ENCODE measurements around the gene IMP4.

Gene IMP4

GRCh38 chr2:130375291-130376266 lies 32.9 kb downstream of the IMP4 start:
- no peaks in the 10 kb centered on the region for H3K36me3 ChIP-seq (ENCODE audit: control insufficient read depth, insufficient read depth, low read length)
- H3K9me3 ChIP-seq (ENCODE audit: control insufficient read depth, low read length): no peaks in the 10 kb centered on the region
- H3K9ac ChIP-seq: no peak overlapping the region
- H3K27ac ChIP-seq: no peak overlapping the region
- no peak for TF ChIP-seq CTCF (IDR thresholded peaks at IDR 0.05)
- H3K4me2 ChIP-seq (ENCODE audit: low read length): no peak overlapping the region
- peaks cover 2% of the 10 kb centered on the region for H3K79me2 ChIP-seq
- H3K27me3 ChIP-seq (ENCODE audit: control insufficient read depth, insufficient read depth, low read length): no peaks in the 10 kb centered on the region
- peaks cover 7% of the 10 kb centered on the region for H3K4me1 ChIP-seq
- no peak overlapping the region for H2AFZ ChIP-seq
- H3K4me3 ChIP-seq (ENCODE audit: low read depth, low read length): no peak overlapping the region

DNA sequence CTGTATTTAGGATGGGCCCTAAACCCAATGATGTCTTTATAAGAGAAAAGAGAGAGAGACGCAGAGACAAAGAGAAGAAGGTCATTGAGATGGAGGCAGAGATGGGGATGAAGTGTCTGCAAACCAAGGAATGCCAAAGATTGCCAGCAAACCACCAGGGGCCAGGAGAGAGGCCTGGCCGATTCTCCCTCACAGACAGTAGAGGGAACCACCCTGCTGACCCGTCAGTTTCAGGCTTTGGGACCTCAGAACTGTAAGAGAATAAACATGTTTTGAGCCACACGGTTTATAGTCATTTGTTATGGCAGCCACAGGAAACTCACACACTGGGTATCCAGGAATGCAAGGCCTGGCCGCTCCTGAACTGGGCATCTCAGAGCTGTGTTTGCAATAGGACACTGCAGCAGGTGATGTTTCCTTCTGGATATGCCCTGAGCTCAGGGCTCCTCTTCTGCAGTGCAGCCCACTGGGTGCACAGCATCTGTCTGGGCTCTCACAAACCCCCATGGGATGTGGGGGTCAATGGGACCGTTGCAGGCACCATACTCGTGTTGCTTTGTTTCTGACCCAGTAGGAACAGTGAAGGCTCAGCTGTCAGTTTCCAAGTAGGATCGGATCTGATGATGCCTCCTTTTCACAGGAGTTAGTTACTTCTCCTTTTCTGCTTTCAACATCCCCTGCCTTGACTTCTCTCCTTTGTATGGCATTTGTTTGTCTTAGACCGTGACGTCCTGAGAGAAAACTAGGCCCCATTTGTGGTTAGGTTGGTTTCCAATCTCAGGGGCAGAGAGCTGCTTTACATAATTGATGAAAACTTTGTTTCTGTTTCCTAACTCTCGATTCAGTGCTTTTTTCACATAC lies 34.0 kb downstream of the IMP4 start:
- no peak overlapping the region for H3K4me2 ChIP-seq (ENCODE audit: low read length)
- no peaks in the 10 kb centered on the region for H3K36me3 ChIP-seq (ENCODE audit: control insufficient read depth, insufficient read depth, low read length)
- no peak for TF ChIP-seq CTCF (IDR thresholded peaks at IDR 0.05)
- peaks cover 2% of the 10 kb centered on the region for H3K79me2 ChIP-seq
- H3K9me3 ChIP-seq (ENCODE audit: control insufficient read depth, low read length): no peaks in the 10 kb centered on the region
- no peak overlapping the region for H3K27ac ChIP-seq
- no peak overlapping the region for H2AFZ ChIP-seq
- H3K27me3 ChIP-seq (ENCODE audit: control insufficient read depth, insufficient read depth, low read length): no peaks in the 10 kb centered on the region
- H3K9ac ChIP-seq: no peak overlapping the region
- no peak overlapping the region for H3K4me3 ChIP-seq (ENCODE audit: low read depth, low read length)
- H3K4me1 ChIP-seq: peaks cover 7% of the 10 kb centered on the region

DNA sequence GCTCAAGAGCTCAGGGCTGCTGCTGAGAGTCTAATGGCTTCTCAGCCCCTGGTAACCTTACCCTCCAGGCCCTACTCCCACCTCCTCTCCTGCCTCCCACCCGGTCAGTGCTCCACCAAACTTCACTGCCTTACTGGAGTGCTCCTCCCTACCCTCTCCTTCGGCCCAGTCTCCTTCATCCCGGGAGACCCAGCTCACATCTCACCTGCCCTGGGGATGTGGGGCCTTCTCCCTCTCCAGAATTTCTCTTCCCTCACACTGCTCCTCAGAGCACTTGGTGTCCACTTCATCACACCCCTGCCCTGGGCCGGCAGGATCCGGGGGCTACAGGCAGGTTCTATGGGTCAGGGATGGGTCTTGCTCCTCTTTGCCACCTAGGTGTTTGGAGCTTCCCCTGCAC lies 34.8 kb downstream of the IMP4 start:
- no peak for TF ChIP-seq CTCF (IDR thresholded peaks at IDR 0.05)
- no peak overlapping the region for H3K9ac ChIP-seq
- no peaks in the 10 kb centered on the region for H3K36me3 ChIP-seq (ENCODE audit: control insufficient read depth, insufficient read depth, low read length)
- H3K79me2 ChIP-seq: peaks cover 2% of the 10 kb centered on the region
- H3K4me3 ChIP-seq (ENCODE audit: low read depth, low read length): no peak overlapping the region
- H2AFZ ChIP-seq: no peak overlapping the region
- no peaks in the 10 kb centered on the region for H3K9me3 ChIP-seq (ENCODE audit: control insufficient read depth, low read length)
- no peak overlapping the region for H3K4me2 ChIP-seq (ENCODE audit: low read length)
- H3K27me3 ChIP-seq (ENCODE audit: control insufficient read depth, insufficient read depth, low read length): no peaks in the 10 kb centered on the region
- no peak overlapping the region for H3K27ac ChIP-seq
- H3K4me1 ChIP-seq: peaks cover 7% of the 10 kb centered on the region

GRCh38 chr2:130378206-130378897 lies 35.7 kb downstream of the IMP4 start:
- no peaks in the 10 kb centered on the region for H3K36me3 ChIP-seq (ENCODE audit: control insufficient read depth, insufficient read depth, low read length)
- peaks cover 2% of the 10 kb centered on the region for H3K4me1 ChIP-seq
- TF ChIP-seq CTCF (IDR thresholded peaks at IDR 0.05): no peak
- no peak overlapping the region for H3K4me3 ChIP-seq (ENCODE audit: low read depth, low read length)
- H2AFZ ChIP-seq: no peak overlapping the region
- no peak overlapping the region for H3K4me2 ChIP-seq (ENCODE audit: low read length)
- H3K27ac ChIP-seq: no peak overlapping the region
- H3K27me3 ChIP-seq (ENCODE audit: control insufficient read depth, insufficient read depth, low read length): no peaks in the 10 kb centered on the region
- H3K79me2 ChIP-seq: peaks cover 2% of the 10 kb centered on the region
- no peak overlapping the region for H3K9ac ChIP-seq
- no peaks in the 10 kb centered on the region for H3K9me3 ChIP-seq (ENCODE audit: control insufficient read depth, low read length)

All from parathyroid adenoma (tissue), 2 donors.